Islet of Langerhans (tissue), 1 donor: ENCODE results near the gene DNASE1L2.

ENCODE experiments used
- FAIRE-seq: peaks from one replicate; lab custom pipeline; 2011; peaks lifted over from hg19 to GRCh38; lab: Jason Lieb, UNC

Gene DNASE1L2

GRCh38 chr16:2270588-2271470, 34.6 kb downstream of the DNASE1L2 start:
- FAIRE-seq, result no peak

- FAIRE-seq, result no peak
Observed at GRCh38 chr16:2271848-2272461, 35.7 kb downstream of the DNASE1L2 start.

- no peak for FAIRE-seq
Observed at GRCh38 chr16:2273484-2273883, 37.2 kb downstream of the DNASE1L2 start.

- FAIRE-seq, result no peak
Observed at GRCh38 chr16:2273931-2274330, 37.7 kb downstream of the DNASE1L2 start.

- FAIRE-seq, result no peak
Observed at GRCh38 chr16:2275476-2276367, 39.5 kb downstream of the DNASE1L2 start.

- FAIRE-seq, result no peak
Observed at GRCh38 chr16:2276368-2277195, 40.3 kb downstream of the DNASE1L2 start.

- FAIRE-seq, result no peak
Observed at GRCh38 chr16:2277466-2278271, 41.4 kb downstream of the DNASE1L2 start.

GRCh38 chr16:2278272-2278608, 42.0 kb downstream of the DNASE1L2 start:
- no peak for FAIRE-seq

GRCh38 chr16:2278956-2279800, 42.9 kb downstream of the DNASE1L2 start:
- FAIRE-seq, result no peak

GRCh38 chr16:2280461-2280860, 44.2 kb downstream of the DNASE1L2 start:
- no peak for FAIRE-seq

GRCh38 chr16:2280981-2281542, 44.8 kb downstream of the DNASE1L2 start:
- no peak for FAIRE-seq

GRCh38 chr16:2282262-2282661, 46.0 kb downstream of the DNASE1L2 start:
- no peak for FAIRE-seq

- FAIRE-seq, result no peak
Observed at GRCh38 chr16:2282866-2283555, 46.8 kb downstream of the DNASE1L2 start.

GRCh38 chr16:2284001-2284770, 47.9 kb downstream of the DNASE1L2 start:
- FAIRE-seq, result no peak

- FAIRE-seq, result no peak
Observed at GRCh38 chr16:2284797-2285576, 48.7 kb downstream of the DNASE1L2 start.

- FAIRE-seq, result no peak
Observed at GRCh38 chr16:2285731-2286191, 49.5 kb downstream of the DNASE1L2 start.

GRCh38 chr16:2286550-2286949, 50.3 kb downstream of the DNASE1L2 start:
- FAIRE-seq, result no peak
